ENCODE measurements around the gene SAMD14.

SAMD14 gene

GRCh38 chr17:50097455-50097854 is 32.5 kb downstream of the SAMD14 start:
- DNase-seq (ENCODE audit: low read depth in 1 of 2, low spot score in 1 of 2) = no peak

- no peak for DNase-seq (ENCODE audit: low read depth in 1 of 2, low spot score in 1 of 2)
These were observed 33.2 kb downstream of the SAMD14 start for GRCh38 chr17:50096758-50097157.

GRCh38 chr17:50096092-50096491 is 33.9 kb downstream of the SAMD14 start:
- DNase-seq (ENCODE audit: low read depth in 1 of 2, low spot score in 1 of 2) = no peak

- no peak for DNase-seq (ENCODE audit: low read depth in 1 of 2, low spot score in 1 of 2)
These were observed 34.3 kb downstream of the SAMD14 start for GRCh38 chr17:50095626-50096037.

GRCh38 chr17:50094753-50095619 is 35.0 kb downstream of the SAMD14 start, which contains the start of gene PDK2:
Gene PDK2, plus strand, starts transcription at chr17:50095351. Its CDS starts 85 bp downstream, at chr17:50095436.
- peak; percentile 86 to 91 for DNase-seq (ENCODE audit: low read depth in 1 of 2, low spot score in 1 of 2)

GRCh38 chr17:50094243-50094752 is 35.7 kb downstream of the SAMD14 start:
- DNase-seq (ENCODE audit: low read depth in 1 of 2, low spot score in 1 of 2) = peak; percentile 90 to 94

- DNase-seq (ENCODE audit: low read depth in 1 of 2, low spot score in 1 of 2) = no peak
These were observed 36.2 kb downstream of the SAMD14 start for GRCh38 chr17:50093807-50094206.

- no peak for DNase-seq (ENCODE audit: low read depth in 1 of 2, low spot score in 1 of 2)
These were observed 36.7 kb downstream of the SAMD14 start for GRCh38 chr17:50093246-50093645.

GRCh38 chr17:50091918-50092285 is 38.1 kb downstream of the SAMD14 start:
- DNase-seq (ENCODE audit: low read depth in 1 of 2, low spot score in 1 of 2) = no peak

- DNase-seq (ENCODE audit: low read depth in 1 of 2, low spot score in 1 of 2) = no peak
These were observed 38.7 kb downstream of the SAMD14 start for GRCh38 chr17:50090971-50091917.

GRCh38 chr17:50090071-50090470 is 39.9 kb downstream of the SAMD14 start:
- no peak for DNase-seq (ENCODE audit: low read depth in 1 of 2, low spot score in 1 of 2)

GRCh38 chr17:50088952-50089825 is 40.8 kb downstream of the SAMD14 start:
- no peak for DNase-seq (ENCODE audit: low read depth in 1 of 2, low spot score in 1 of 2)

- DNase-seq (ENCODE audit: low read depth in 1 of 2, low spot score in 1 of 2) = no peak
These were observed 42.0 kb downstream of the SAMD14 start for GRCh38 chr17:50087912-50088405.

GRCh38 chr17:50087246-50087911 is 42.6 kb downstream of the SAMD14 start:
- peak; percentile 70 to 71 for DNase-seq (ENCODE audit: low read depth in 1 of 2, low spot score in 1 of 2)

- no peak for DNase-seq (ENCODE audit: low read depth in 1 of 2, low spot score in 1 of 2)
These were observed 48.2 kb downstream of the SAMD14 start for GRCh38 chr17:50081757-50082156.

- no peak for DNase-seq (ENCODE audit: low read depth in 1 of 2, low spot score in 1 of 2)
These were observed 49.1 kb downstream of the SAMD14 start for GRCh38 chr17:50080827-50081226.

GRCh38 chr17:50080096-50080480 is 49.9 kb downstream of the SAMD14 start:
- no peak for DNase-seq (ENCODE audit: low read depth in 1 of 2, low spot score in 1 of 2)

- DNase-seq (ENCODE audit: low read depth in 1 of 2, low spot score in 1 of 2) = no peak
These were observed 50.4 kb downstream of the SAMD14 start for GRCh38 chr17:50079334-50080095.

- DNase-seq (ENCODE audit: low read depth in 1 of 2, low spot score in 1 of 2) = no peak
These were observed 51.5 kb downstream of the SAMD14 start for GRCh38 chr17:50078430-50078829.
